HG02870 (cell line): ENCODE results near the gene HEXA.
A peak's percentile ranks its signal among the peaks of the same experiment; 100 is the strongest.
"Not testable (repeated sequence)": the region's sequence is repeated elsewhere in the genome, so short reads cannot be mapped to it uniquely, and the experiment has no call there.

ENCODE experiments used
- ATAC-seq: cut with Tn5 transposase; IDR thresholded peaks from one replicate; pipeline ENCODE4 v1.9.1; 2021; ENCODE audit warnings: mild to moderate bottlenecking, moderate library complexity; ENCODE audit not compliant: unreplicated experiment

Gene HEXA

DNA sequence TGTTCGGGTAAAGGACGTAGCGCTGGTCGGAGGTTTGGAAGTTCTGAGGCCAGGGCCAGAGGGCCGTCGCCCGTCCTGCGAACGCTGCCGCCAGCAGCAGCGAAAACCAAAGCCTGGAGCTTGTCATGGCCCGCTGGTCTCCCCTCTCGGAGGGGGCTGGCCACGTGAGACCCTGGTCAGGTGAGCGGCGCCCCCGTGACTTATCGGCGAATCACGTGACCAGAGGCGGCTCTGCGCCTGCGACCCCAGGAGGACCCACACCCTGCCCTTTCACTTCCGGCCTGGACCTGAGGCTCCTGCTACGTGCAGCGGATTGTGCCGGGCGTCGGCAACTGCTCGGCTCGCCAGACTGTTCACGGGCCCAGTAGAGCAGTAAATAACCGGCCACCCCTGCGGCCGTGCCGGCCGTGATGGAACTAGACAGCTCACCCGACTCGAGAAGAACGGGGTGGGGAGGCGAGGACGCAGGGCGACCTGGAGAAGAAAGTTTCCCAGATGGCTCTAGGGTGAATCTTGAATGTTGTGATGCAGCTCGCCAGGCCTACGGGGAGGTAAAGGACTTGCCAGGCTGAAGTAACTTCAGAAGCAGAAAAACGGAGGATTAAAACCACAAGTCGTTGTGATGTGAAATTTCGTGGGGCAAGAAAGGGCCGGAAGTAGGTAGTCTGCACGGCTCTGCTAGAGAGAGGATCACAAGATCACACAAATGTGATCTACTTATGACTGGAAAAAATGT is at the start of gene HEXA:
Gene HEXA (minus strand): TSS at position 169 of the 736 bp plus-strand sequence. CDS start 42 bp downstream, at position 127.
- ATAC-seq: peak; percentile 83

GRCh38 chr15:72423256-72423655 is 47.4 kb upstream of the HEXA start:
- no peak for ATAC-seq

DNA sequence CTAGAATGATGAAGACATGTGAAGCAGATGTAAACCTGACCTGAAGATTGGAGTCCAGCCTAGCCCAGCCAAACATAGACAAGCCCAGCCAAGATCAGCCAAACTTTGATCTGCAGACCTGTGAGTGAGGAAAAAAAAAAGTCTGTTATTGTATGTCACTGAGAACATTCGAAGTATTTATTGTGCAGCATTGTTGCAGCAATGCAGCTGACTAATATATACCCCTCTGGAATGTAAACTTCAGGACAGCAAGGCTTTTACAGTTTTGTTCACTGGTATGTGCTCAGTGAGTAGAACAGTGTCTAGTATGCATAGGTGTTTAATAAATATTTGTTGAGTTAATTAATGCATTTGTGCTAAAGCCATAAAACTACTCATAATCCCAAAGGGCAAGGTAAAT is 45.7 kb upstream of the HEXA start:
- ATAC-seq: no peak

GRCh38 chr15:72420576-72420975 is 44.8 kb upstream of the HEXA start:
- no peak for ATAC-seq

- ATAC-seq: not testable (repeated sequence)
Observed at GRCh38 chr15:72419768-72420167, 44.0 kb upstream of the HEXA start.

DNA sequence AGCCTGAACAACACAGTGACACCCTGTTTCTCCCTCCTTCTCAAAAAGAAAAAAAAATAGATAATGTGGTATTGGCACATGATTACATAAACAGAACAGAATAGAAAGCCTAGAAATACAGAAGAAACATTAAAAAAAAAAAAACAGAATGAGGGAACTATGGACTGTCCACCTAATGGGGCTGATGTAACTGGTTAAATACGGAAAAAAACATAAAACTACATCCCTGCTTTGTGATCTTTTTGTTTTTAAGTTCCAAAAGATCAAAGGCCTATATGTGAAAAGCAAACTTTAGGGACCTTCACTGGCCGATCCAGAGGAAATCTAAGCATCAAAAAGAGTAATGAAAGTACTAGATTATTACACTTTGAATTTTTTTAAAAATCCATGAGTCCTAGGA is 39.5 kb upstream of the HEXA start:
- no peak for ATAC-seq

GRCh38 chr15:72413337-72413736 is 37.5 kb upstream of the HEXA start:
- not testable (repeated sequence) for ATAC-seq

DNA sequence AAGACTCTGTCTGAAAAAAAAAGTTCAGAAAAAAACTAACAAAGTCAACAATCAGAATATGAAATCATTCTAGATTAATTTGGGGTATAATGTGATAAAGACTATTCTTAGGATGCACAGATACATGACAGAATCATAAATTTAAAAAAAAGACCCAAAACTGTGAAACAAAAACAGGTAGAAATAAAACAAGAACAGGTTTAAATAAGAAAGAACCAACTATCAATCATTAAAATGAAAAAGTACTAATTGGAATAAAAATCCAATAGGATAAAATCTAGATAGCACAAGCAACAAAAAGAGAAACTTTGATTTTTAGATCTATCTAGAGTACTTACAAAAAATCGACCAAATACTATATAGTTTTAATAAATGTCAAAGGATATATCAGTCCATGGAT is 35.7 kb upstream of the HEXA start:
- ATAC-seq: no peak

DNA sequence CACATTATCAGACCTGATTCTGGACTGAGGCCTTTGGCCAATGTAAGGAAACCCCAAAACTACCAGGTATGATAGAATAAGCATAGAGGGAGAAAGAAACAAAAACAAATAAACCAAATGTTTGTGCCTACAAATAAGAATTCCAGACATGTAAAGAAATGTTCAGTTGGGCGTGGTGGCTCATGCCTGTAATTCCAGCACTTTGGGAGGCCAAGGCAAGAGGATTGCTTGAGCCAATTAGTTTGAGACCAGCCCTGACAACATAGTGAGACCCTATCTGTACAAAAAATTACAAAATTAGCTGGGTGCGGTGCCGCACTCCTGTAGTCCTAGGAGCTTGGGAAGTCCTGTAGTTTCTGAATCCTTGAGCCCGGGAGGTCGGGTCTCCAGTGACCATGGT is 35.3 kb upstream of the HEXA start:
- ATAC-seq: no peak

- no peak for ATAC-seq
Observed at GRCh38 chr15:72406936-72407335, 31.1 kb upstream of the HEXA start.

DNA sequence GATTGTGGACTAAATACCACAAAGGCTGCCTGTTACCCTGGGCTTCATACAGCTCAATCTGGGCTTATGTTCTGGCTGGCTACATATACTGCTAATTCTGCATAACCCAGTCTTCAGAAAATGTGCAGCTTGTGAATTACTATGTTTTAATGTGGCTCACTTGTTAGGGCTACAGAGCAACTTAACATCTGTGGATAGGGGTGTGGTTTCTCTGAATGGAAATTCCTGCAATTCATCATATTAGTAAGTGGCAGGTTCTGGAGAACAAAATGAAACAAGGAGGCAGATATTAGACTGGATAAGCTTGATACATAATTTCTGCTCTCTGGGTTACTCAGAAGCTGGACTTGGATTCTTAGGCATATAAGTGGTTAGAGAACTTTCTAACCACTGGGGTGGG is 29.0 kb upstream of the HEXA start:
- ATAC-seq: no peak

DNA sequence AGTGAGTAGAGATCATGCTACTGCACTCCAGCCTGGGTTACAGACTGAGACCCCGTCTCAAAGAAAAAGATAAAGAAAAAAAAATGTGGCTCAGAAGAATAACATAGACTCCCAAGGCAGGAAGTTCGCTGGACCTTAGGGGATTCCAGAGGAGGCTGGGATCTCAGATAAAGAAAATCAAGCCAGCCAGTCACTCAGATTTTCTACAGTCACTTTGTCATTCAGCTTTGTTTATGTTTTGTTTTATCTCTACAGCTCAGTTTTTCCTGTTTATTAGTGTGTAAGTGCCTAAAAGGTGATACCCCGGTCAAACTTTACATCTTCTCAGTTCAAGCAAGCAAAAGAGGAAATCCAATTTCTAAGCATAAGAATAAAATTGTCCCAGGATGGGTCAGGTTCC is 28.5 kb upstream of the HEXA start:
- no peak for ATAC-seq

DNA sequence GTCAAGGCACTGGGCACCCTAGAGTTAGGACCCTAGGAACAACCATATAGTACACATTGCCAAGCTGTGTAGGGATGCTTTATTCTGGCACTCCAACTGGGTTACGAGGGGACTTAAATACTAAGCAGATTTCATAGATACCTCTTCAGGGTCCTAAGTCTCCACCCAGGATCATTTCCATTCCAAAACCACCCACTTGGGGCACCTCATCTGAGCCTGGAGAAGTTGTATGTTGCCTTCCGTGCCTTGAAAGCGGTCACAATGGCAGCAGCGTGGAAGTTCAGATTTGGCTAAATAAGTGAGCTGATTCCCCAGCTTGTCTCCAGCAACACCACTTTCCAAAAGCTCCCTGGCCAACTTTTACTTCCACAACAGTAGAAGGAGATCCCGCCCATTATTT is 26.9 kb upstream of the HEXA start:
- ATAC-seq: no peak

DNA sequence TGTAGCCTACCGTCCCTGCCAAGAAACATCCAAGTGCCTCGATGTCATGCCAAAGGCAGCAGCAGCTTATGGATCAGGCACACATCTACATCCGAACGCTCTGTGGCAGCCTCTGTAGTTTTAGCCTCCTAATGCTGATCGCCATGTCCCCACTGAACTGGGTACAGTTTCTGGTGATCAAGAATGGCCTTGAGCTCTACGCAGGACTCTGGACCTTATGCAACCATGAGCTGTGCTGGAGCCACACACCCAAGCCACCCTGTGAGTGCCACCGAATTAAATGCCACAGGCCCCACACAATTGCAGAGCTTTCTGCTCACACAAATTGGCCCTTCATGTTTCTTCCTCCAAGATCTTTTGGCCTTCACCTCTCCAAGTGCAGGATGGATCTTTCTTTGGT is 22.8 kb upstream of the HEXA start:
- ATAC-seq: no peak

GRCh38 chr15:72397796-72398588 is 22.2 kb upstream of the HEXA start, which contains the start of gene TMEM202:
TSS of gene TMEM202 (plus strand) at chr15:72398305. CDS start at chr15:72398327, 22 bp downstream.
- ATAC-seq: no peak

DNA sequence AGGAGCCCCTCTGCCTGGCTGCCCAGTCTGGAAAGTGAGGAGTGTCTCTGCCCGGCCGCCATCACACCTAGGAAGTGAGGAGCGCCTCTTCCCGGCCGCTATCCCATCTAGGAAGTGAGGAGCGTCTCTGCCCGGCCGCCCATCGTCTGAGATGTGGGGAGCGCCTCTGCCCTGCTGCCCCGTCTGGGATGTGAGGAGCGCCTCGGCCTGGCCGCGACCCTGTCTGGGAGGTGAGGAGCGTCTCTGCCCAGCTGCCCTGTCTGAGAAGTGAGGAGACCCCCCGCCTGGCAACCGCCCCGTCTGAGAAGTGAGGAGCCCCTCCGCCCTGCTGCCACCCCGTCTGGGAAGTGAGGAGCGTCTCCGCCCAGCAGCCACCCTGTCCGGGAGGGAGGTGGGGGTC is 20.5 kb upstream of the HEXA start:
- ATAC-seq: not testable (repeated sequence)

- ATAC-seq: no peak
Observed at GRCh38 chr15:72389231-72389630, 13.4 kb upstream of the HEXA start.

- no peak for ATAC-seq
Observed at GRCh38 chr15:72387741-72388140, 11.9 kb upstream of the HEXA start.

DNA sequence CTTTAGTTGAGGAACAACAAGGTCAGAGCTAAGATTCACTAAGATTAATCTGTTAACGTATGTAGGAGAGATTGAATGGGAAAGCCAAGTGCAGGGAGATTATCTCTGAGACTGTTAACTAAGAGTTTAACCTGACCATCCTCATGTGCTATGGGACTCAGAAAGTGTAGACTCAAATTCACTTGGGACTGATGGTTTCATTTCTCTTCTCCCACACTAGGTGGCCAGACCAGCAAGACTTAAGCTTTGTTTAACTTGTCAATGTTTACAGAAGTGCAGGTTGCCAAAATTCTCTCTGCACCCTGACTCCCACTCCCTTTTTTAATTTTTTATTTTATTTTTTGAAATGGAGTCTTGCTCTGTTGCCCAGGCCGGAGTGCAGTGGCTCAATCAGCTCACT is 6.3 kb upstream of the HEXA start:
- no peak for ATAC-seq

DNA sequence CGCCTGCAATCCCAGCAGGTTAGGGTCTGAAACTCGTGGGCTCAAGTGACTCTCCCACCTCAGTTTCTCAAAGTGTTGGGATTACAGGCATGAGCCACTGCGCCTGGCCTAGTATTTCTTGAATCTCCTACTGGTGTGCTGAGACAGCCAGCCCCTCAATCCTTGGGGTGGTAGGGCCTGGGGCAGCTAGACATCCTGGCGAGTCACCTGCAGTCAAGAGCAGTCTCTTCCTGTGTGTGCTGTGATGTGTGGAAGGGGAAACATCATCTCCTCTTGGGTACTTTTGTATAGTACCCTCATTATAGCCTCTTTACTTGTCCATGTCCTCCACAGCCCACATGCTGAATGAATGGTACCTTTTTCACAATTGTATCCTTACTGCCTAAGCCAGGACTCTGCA is 4.9 kb upstream of the HEXA start:
- no peak for ATAC-seq

- no peak for ATAC-seq
Observed at GRCh38 chr15:72379856-72380430, 4.1 kb upstream of the HEXA start.

DNA sequence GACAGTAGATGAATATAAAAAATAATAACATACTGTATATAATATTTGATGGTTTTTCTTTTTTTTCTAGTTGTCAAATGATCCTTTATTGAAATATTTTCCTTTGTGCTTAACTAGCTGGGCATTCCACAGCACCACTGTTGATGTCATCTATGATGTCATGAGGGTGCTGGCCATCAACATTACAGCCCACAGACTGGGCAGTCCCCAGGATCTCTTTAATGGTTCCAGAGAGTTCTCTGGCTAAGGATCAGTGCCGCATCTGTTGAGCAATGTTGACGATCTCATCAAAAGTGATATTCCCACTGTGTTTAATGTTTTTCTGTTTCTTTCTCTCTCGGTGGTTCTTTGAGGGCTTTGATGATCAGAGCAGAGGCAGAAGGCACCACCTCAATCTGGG is 3.3 kb upstream of the HEXA start:
- ATAC-seq: not testable (repeated sequence)
